GM18858 (cell line): ENCODE results near the gene LCK.

Source experiments
- ATAC-seq: cut with Tn5 transposase; IDR thresholded peaks from one replicate; pipeline ENCODE4 v1.9.1; 2021; ENCODE audit not compliant: unreplicated experiment

LCK gene

GRCh38 chr1:32318127-32318869 lies 67.2 kb downstream of the LCK start:
- ATAC-seq, result no peak

- ATAC-seq, result no peak
Observed at GRCh38 chr1:32321712-32322291, 70.7 kb downstream of the LCK start.

GRCh38 chr1:32327204-32327603 lies 76.1 kb downstream of the LCK start:
- no peak for ATAC-seq

GRCh38 chr1:32329931-32330466 lies 78.9 kb downstream of the LCK start:
- ATAC-seq, result no peak

- no peak for ATAC-seq
Observed at GRCh38 chr1:32330558-32331151, 79.6 kb downstream of the LCK start.

GRCh38 chr1:32331549-32331948 lies 80.5 kb downstream of the LCK start:
- no peak for ATAC-seq

GRCh38 chr1:32332290-32333079 lies 81.4 kb downstream of the LCK start:
- no peak for ATAC-seq

- no peak for ATAC-seq
Observed at GRCh38 chr1:32333251-32333963, 82.3 kb downstream of the LCK start.

- ATAC-seq, result no peak
Observed at GRCh38 chr1:32334274-32334861, 83.3 kb downstream of the LCK start.

- no peak for ATAC-seq
Observed at GRCh38 chr1:32334864-32335534, 83.9 kb downstream of the LCK start.

- no peak for ATAC-seq
Observed at GRCh38 chr1:32335535-32335789, 84.4 kb downstream of the LCK start.
